D341Med (cell line): Measurements from ENCODE around the gene KIDINS220.
A peak's percentile ranks its signal among the peaks of the same experiment; 100 is the strongest.

Experiments used
- DNase-seq: peaks from one replicate; pipeline ENCODE4 v3.0.0; 2012; ENCODE audit warnings: low spot score

KIDINS220 gene

GRCh38 chr2:8805278-8806210, 31.9 kb downstream of the KIDINS220 start:
- DNase-seq: no peak

DNA sequence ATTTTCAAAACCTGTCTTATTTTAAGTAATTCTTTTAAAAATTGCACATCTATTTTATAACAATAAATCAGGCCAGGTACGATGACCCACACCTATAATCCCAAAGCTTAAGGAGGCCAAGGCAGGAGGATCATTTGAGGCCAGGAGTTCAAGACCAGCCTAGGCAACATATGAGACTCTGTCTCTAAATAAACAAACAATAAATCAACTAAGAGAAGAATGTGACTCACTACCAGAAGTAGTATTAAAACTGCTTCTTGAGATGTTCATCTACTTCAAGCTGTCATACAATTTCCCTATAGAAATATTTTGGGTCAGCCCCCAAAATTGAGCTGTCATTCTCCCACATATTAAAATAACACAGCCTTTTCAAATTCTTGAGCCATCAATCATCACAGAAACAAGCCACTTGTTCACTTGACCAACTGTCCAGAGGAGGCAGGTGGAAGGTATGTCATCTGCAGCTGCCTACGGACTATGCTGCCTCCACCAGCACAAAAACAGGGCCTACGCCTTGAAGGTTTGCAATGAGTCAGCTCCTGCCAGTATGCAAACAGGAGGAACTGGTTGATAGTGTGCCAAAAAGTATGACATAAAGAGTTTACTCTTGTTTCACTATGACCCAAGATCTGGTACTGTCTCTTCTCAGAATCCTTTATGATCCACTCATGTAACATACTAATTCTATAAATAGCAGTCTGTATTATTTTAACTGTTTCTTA, 33.6 kb downstream of the KIDINS220 start:
- no peak for DNase-seq

DNA sequence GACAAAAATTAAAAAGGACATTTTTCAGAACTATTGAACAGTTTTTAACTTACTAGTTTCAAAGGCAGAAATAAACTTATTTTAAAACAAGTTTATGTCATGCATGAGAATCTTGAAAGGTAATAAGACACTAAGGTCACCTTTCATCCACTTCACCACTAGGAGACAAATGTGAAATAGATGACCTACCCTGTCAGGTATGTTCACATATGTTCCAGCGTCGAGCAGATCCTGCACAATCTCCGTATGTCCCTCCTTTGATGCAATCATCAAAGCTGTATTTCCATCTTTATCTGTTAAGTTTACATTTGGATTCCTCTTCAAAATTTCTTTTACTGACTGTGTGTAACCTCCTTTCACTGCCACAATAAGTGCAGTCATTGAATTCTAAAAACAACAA, 34.7 kb downstream of the KIDINS220 start:
- DNase-seq: no peak

- DNase-seq: no peak
These were observed 36.6 kb downstream of the KIDINS220 start for GRCh38 chr2:8800821-8801220.

GRCh38 chr2:8800218-8800617, 37.2 kb downstream of the KIDINS220 start:
- no peak for DNase-seq

GRCh38 chr2:8799004-8799403, 38.4 kb downstream of the KIDINS220 start:
- DNase-seq: no peak

DNA sequence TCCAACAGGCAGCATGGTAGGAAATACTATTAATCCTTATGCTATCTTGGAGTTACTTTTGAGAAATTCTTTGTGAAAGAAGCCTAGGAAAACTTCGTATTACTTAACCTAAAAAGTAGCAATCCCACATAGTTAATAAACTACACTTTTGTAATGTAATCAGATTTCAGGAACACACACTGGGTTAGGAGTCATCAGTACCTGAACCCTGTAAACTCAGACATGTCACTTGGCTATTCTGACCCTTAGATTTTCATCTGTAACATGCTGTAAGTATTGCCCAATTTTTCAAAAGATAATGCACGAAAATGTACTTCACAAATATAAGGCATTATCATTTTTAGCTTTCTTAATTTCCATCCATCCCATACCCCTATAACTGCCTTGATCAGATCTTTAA, 39.0 kb downstream of the KIDINS220 start:
- no peak for DNase-seq

- DNase-seq: no peak
These were observed 39.7 kb downstream of the KIDINS220 start for GRCh38 chr2:8797682-8798081.

GRCh38 chr2:8796878-8797550, 40.4 kb downstream of the KIDINS220 start:
- DNase-seq: no peak

- DNase-seq: no peak
These were observed 41.0 kb downstream of the KIDINS220 start for GRCh38 chr2:8796315-8796848.

- DNase-seq: no peak
These were observed 42.2 kb downstream of the KIDINS220 start for GRCh38 chr2:8794923-8795825.

DNA sequence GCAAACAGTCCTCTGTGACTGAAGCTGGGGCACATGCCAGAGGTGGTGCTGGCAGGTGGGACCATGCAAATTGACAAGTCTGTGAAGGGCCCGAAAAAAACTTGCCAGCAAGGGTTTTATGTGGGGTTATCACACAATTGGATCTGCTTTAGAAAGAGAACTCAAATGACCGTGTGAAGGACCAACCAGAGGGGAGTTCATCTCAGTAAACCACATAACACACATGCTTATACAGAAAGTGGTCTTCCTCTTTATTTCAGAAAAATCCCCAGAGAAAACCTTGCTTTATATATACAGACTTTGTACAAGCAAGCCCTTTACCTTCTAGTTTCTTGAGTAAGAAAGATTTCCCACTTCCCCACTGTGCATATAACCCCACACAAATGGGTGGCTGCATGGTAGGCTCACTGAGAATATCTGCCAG, 46.7 kb downstream of the KIDINS220 start:
- DNase-seq: no peak

GRCh38 chr2:8786463-8786862, 51.0 kb downstream of the KIDINS220 start:
- no peak for DNase-seq

- no peak for DNase-seq
These were observed 57.4 kb downstream of the KIDINS220 start for GRCh38 chr2:8779795-8780671.

DNA sequence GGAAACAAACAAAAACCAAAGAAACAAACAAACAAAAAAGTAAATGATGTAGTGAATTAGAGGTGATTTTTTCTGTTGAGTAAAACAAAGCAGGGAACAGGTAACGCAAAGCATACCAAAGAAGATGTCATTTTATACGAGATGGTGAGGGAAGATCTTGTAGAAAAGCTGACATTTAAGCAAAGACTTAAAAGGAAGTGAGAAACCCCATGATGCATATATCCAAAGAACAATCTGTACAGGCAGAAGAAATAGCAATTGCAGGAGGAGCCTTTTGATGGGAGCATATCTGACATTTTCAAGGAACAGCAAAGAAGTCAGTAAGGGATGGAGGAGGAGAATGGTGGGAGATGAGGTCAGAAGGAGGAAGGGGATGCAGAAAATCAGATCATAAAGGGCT, 63.0 kb downstream of the KIDINS220 start:
- DNase-seq: no peak

GRCh38 chr2:8767324-8767723, 70.1 kb downstream of the KIDINS220 start:
- no peak for DNase-seq

- peak; percentile 38 for DNase-seq
These were observed 75.8 kb downstream of the KIDINS220 start for GRCh38 chr2:8761529-8762164.

GRCh38 chr2:8756716-8757115, 80.7 kb downstream of the KIDINS220 start:
- DNase-seq: no peak

DNA sequence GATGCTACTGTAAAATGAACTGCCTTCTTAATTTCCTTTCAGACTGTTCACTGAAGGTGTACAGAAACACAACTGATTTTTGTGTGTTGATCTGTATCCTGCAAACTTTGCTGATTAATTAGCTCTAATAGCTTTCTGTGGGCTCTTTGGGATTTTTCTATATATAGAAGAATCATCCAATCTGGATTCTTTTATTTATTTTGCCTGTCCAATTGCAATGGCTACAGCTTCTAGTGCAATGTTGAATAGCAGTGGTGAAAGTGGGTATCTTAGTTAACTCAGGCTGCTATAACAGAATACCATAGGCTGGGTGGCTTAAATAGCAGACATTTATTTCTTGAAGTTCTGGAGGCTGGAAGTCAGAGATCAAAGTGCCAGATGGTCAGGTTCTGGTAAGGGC, 81.2 kb downstream of the KIDINS220 start:
- no peak for DNase-seq
